Left lung (tissue), 10 donors: Measurements from ENCODE around the gene DNAJB1. TPM values are rescaled to one million over a fixed set of nuclear protein-coding genes. Genes with fewer than 3 reads are reported as not detected.
"Not testable (repeated sequence)": the region's sequence is repeated elsewhere in the genome, so short reads cannot be mapped to it uniquely, and the experiment has no call there.

ENCODE experiments used
- ATAC-seq: fragments of 200-7000 bp; cut with Tn5 transposase; one replicate; pipeline ENCODE4 v1.9.1; 2020; ENCODE audit warnings: moderate library complexity
- DNase-seq, 4 donors: peaks; one replicate each; pipeline ENCODE4 v3.0.0-alpha.2; 2013 to 2020
- H3K27ac ChIP-seq, 2 donors: fragments of 200-600 bp; sonication (generic) in 1 of 2; one replicate each; pipeline versions ENCODE4 v1.5.0 to v1.8.0; 2020 to 2021
- H3K27me3 ChIP-seq, 2 donors: fragments of 200-600 bp; sonication (generic) in 1 of 2; one replicate each; pipeline versions ENCODE4 v1.5.0 to v1.8.0; 2020 to 2021
- H3K36me3 ChIP-seq, 2 donors: fragments of 200-600 bp; sonication (generic) in 1 of 2; one replicate each; pipeline versions ENCODE4 v1.5.0 to v1.8.0; 2020 to 2021
- H3K4me1 ChIP-seq, 2 donors: fragments of 200-600 bp; one replicate each; pipeline ENCODE4 v1.8.0; 2021
- H3K4me3 ChIP-seq, 2 donors: fragments of 200-600 bp; sonication (generic) in 1 of 2; one replicate each; pipeline versions ENCODE4 v1.5.0 to v1.8.0; 2020 to 2021; ENCODE audit warnings: mild to moderate bottlenecking in 1 of 2
- H3K9me3 ChIP-seq, 2 donors: fragments of 200-600 bp; sonication (generic) in 1 of 2; one replicate each; pipeline versions ENCODE4 v1.5.0 to v1.8.0; 2020 to 2021
- CTCF ChIP-seq, 2 donors: fragments of 200-600 bp; sonication (generic) in 1 of 2; IDR thresholded peaks; one replicate each; pipeline versions ENCODE4 v1.5.0 to v1.8.0; 2021; ENCODE audit warnings: antibody characterized with exemption in 2 of 2
- intact Hi-C, 2 donors: fragments of 100-400 bp; cut with DNase I; formaldehyde crosslinking; loops; one replicate each; pipeline versions ENCODE4 v1.11.2 to v1.14.2; 2022
- polyA plus RNA-seq, 6 donors: library from polyadenylated mRNA; unstranded; fragments of 120-200 nt; gene quantifications; one replicate each; pipeline ENCODE4 v1.2.1, GENCODE V29; 2013; ENCODE audit not compliant: insufficient read length in 6 of 6
- total RNA-seq, 2 donors: library from RNA; stranded (reverse); fragmentation: NEBNext Ultra II Directional; extraction: Animal tissue kit (Norgen Biotek cat#: 25700); gene quantifications; one replicate each; pipeline ENCODE4 v1.2.1, GENCODE V29; 2021
- donor health status: DM: no; HTN: yes; CAD: no.
- donor health status: DM: no; HTN: no; CAD: no.

DNAJB1 gene
- total and polyA plus RNA-seq, 8 donors: 70.8 to 110 (median 91.5) TPM

- peaks cover 5 to 23% of the 10 kb centered on the region in 2 donors for H3K36me3 ChIP-seq
- H3K4me1 ChIP-seq: peaks cover 4 to 77% of the 10 kb centered on the region in 2 donors
- no peak overlapping the region for H3K4me3 ChIP-seq
- no peaks in the 10 kb centered on the region for H3K27me3 ChIP-seq
- no peaks in the 10 kb centered on the region for H3K9me3 ChIP-seq
- ATAC-seq (peak; percentile 17), DNase-seq (peak in 1 of 4 donors; percentile 68)
- peak overlapping the region; percentile 75 to 81 for H3K27ac ChIP-seq
- no peak for TF ChIP-seq CTCF (IDR thresholded peaks at IDR 0.05)
- intact Hi-C loops: no loop called here
These were observed 7.6 kb downstream of the DNAJB1 start for GRCh38 chr19:14510311-14511228.

- Histone ChIP-seq H3K4me1 (peaks cover 4 to 65% of the 10 kb centered on the region in 2 donors), H3K27me3 (no peaks in the 10 kb centered on the region), H3K4me3 (no peak overlapping the region), H3K36me3 (no peaks in the 10 kb centered on the region), H3K9me3 (no peaks in the 10 kb centered on the region), H3K27ac (peak overlapping the region; percentile 78 to 80)
- ATAC-seq: peak; percentile 42
- TF ChIP-seq CTCF (IDR thresholded peaks at IDR 0.05): no peak
- intact Hi-C loops: no loop called here
- peak in 2 of 4 donors; percentile 34 to 58 for DNase-seq
These were observed 10.3 kb downstream of the DNAJB1 start for GRCh38 chr19:14507704-14508542.

GRCh38 chr19:14505488-14506239, 12.5 kb downstream of the DNAJB1 start:
- DNase-seq (peak in 3 of 4 donors; percentile 51 to 95 (median 69)), ATAC-seq (peak; percentile 71)
- peak; percentile 58 to 78 for TF ChIP-seq CTCF (IDR thresholded peaks at IDR 0.05)
- no peaks in the 10 kb centered on the region for H3K9me3 ChIP-seq
- no peak overlapping the region for H3K4me3 ChIP-seq
- peak overlapping the region; percentile 78 to 80 for H3K27ac ChIP-seq
- H3K27me3 ChIP-seq: no peaks in the 10 kb centered on the region
- H3K36me3 ChIP-seq: no peaks in the 10 kb centered on the region
- intact Hi-C loops: no loop called here
- peaks cover 4 to 62% of the 10 kb centered on the region in 2 donors for H3K4me1 ChIP-seq

- H3K4me3 ChIP-seq, H3K36me3 ChIP-seq, ATAC-seq, H3K27me3 ChIP-seq, intact Hi-C loops, H3K27ac ChIP-seq, H3K9me3 ChIP-seq, DNase-seq: not testable (repeated sequence)
- peaks cover 4 to 51% of the 10 kb centered on the region in 2 donors for H3K4me1 ChIP-seq
These were observed 13.6 kb downstream of the DNAJB1 start for GRCh38 chr19:14504575-14504974.

GRCh38 chr19:14503285-14503684, 14.9 kb downstream of the DNAJB1 start:
- no peaks in the 10 kb centered on the region for H3K27me3 ChIP-seq
- peaks cover 4 to 39% of the 10 kb centered on the region in 2 donors for H3K4me1 ChIP-seq
- intact Hi-C loops: no loop called here
- H3K4me3 ChIP-seq: no peak overlapping the region
- ATAC-seq: no peak
- no peak for DNase-seq
- H3K9me3 ChIP-seq: no peaks in the 10 kb centered on the region
- no peaks in the 10 kb centered on the region for H3K36me3 ChIP-seq
- no peak for TF ChIP-seq CTCF (IDR thresholded peaks at IDR 0.05)
- peak overlapping the region in 1 of 2 donors; percentile 3 for H3K27ac ChIP-seq
